ENCODE data around the gene UBC.

The UBC gene

DNA sequence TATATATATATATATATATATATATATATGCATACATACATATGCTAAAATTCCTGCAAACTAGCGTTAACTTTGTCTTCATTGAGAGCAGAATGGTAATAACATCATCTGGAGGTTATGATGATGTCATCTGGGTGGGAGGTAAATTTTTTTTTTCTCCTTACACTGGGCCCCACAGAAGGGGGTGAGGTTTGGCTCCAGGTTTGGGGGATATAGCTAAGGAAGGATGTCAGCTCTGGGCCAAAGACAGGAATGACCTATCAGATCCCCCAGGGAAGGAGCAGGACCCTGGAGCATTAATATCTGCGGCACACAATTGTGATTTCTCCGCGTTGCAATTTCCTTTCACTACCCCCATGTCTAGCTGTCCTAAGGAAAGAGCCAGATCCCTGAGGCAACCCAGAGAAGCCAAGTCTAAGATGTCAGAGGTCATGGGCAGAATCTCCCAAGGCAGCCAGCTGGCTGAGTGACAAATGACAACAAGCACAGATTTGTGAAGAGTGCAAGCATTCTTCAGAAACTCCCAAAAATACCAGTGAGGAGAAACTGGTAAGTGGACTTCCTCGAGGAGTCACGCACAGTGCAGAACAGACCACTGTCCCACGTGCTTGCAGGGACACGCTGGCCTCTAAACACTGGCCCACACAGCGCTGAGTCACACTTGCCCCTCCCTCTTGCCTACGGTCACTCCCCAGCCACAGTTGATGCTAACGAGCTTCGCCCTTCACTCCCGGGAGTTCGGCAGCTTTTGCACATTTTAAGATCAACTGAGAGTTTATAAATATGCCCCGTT is 9.9 kb downstream of the UBC start (continued):
- TF ChIP-seq ZNF555 (tag by site-specific recombination; conservative IDR thresholded peaks at IDR 0.05) = no peak
- no peak for TF ChIP-seq SALL2 (tag by site-specific recombination; IDR thresholded peaks at IDR 0.05; ENCODE audit: borderline replicate concordance)
- TF ChIP-seq ZNF112 (tag by site-specific recombination; IDR thresholded peaks at IDR 0.05) = no peak
- no peak for TF ChIP-seq IKZF3 (tag by site-specific recombination; IDR thresholded peaks at IDR 0.05)
- TF ChIP-seq, protein P1, sequence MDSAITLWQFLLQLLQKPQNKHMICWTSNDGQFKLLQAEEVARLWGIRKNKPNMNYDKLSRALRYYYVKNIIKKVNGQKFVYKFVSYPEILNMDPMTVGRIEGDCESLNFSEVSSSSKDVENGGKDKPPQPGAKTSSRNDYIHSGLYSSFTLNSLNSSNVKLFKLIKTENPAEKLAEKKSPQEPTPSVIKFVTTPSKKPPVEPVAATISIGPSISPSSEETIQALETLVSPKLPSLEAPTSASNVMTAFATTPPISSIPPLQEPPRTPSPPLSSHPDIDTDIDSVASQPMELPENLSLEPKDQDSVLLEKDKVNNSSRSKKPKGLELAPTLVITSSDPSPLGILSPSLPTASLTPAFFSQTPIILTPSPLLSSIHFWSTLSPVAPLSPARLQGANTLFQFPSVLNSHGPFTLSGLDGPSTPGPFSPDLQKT (IDR thresholded peaks at IDR 0.05; ENCODE audit: borderline replicate concordance, low read depth, low read length) = no peak
- no peak for TF ChIP-seq ZNF837 (tag by site-specific recombination; IDR thresholded peaks at IDR 0.05)
- no peak for TF ChIP-seq ZNF707 (tag by site-specific recombination; IDR thresholded peaks at IDR 0.05)
- no peak for TF ChIP-seq MYNN (tag by site-specific recombination; IDR thresholded peaks at IDR 0.05; ENCODE audit: borderline replicate concordance)
- peak; percentile 66; the same call in 1 of the 2 replicates for TF ChIP-seq KLF1 (tag by site-specific recombination; IDR thresholded peaks at IDR 0.05)

GRCh38 chr12:124902916-124903315 is 11.5 kb downstream of the UBC start:
- Histone ChIP-seq H3K9me3 (ENCODE audit: control insufficient read depth, insufficient read depth, low read depth, low read length) (no peaks in the 10 kb centered on the region), H3K36me3 (ENCODE audit: control insufficient read depth in 2 of 2, insufficient read depth in 1 of 2, low read length in 2 of 2) (no peaks in the 10 kb centered on the region), H3K27ac (ENCODE audit: extremely low read depth, low read depth, low read length) (no peak overlapping the region), H3K4me3 (ENCODE audit: low read depth, low read length) (no peak overlapping the region), H3K4me1 (ENCODE audit: control insufficient read depth, insufficient read depth, low read length) (0 out of 2 replicates have a peak, but pooled peaks cover 3% of the 10 kb centered on the region)
- TF ChIP-seq, protein P2, sequence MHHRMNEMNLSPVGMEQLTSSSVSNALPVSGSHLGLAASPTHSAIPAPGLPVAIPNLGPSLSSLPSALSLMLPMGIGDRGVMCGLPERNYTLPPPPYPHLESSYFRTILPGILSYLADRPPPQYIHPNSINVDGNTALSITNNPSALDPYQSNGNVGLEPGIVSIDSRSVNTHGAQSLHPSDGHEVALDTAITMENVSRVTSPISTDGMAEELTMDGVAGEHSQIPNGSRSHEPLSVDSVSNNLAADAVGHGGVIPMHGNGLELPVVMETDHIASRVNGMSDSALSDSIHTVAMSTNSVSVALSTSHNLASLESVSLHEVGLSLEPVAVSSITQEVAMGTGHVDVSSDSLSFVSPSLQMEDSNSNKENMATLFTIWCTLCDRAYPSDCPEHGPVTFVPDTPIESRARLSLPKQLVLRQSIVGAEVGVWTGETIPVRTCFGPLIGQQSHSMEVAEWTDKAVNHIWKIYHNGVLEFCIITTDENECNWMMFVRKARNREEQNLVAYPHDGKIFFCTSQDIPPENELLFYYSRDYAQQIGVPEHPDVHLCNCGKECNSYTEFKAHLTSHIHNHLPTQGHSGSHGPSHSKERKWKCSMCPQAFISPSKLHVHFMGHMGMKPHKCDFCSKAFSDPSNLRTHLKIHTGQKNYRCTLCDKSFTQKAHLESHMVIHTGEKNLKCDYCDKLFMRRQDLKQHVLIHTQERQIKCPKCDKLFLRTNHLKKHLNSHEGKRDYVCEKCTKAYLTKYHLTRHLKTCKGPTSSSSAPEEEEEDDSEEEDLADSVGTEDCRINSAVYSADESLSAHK (tag by site-specific recombination; IDR thresholded peaks at IDR 0.05) = no peak
- no peak for TF ChIP-seq REST (tag by site-specific recombination; IDR thresholded peaks at IDR 0.05)
- no peak for TF ChIP-seq YY1 (tag by site-specific recombination; IDR thresholded peaks at IDR 0.05)
- no peak for TF ChIP-seq ZNF350 (tag by site-specific recombination; IDR thresholded peaks at IDR 0.05)
- TF ChIP-seq ZNF501 (tag by site-specific recombination; IDR thresholded peaks at IDR 0.05) = no peak
- no peak for TF ChIP-seq ZIC2 (tag by site-specific recombination; IDR thresholded peaks at IDR 0.05)
- TF ChIP-seq ZNF24 (tag by site-specific recombination; IDR thresholded peaks at IDR 0.05) = no peak
- TF ChIP-seq, protein P3, sequence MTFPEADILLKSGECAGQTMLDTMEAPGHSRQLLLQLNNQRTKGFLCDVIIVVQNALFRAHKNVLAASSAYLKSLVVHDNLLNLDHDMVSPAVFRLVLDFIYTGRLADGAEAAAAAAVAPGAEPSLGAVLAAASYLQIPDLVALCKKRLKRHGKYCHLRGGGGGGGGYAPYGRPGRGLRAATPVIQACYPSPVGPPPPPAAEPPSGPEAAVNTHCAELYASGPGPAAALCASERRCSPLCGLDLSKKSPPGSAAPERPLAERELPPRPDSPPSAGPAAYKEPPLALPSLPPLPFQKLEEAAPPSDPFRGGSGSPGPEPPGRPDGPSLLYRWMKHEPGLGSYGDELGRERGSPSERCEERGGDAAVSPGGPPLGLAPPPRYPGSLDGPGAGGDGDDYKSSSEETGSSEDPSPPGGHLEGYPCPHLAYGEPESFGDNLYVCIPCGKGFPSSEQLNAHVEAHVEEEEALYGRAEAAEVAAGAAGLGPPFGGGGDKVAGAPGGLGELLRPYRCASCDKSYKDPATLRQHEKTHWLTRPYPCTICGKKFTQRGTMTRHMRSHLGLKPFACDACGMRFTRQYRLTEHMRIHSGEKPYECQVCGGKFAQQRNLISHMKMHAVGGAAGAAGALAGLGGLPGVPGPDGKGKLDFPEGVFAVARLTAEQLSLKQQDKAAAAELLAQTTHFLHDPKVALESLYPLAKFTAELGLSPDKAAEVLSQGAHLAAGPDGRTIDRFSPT (tag by site-specific recombination; IDR thresholded peaks at IDR 0.05) = no peak
- TF ChIP-seq ZNF747 (tag by site-specific recombination; IDR thresholded peaks at IDR 0.05) = no peak
- no peak for TF ChIP-seq ZNF623 (tag by site-specific recombination; IDR thresholded peaks at IDR 0.05)
- no peak for TF ChIP-seq ZXDB (tag by site-specific recombination; IDR thresholded peaks at IDR 0.05)
- CTCF ChIA-PET = interaction anchor here (0.8 to 1.3 kb wide), 2 partner anchors 8 to 867 kb away, joined by 3 to 5 read pairs; no protein-coding TSS in a partner anchor
- POLR2A ChIA-PET = interaction anchor here (2.2 kb wide), 1 partner anchor 11 kb away, joined by 7 read pairs; the partner anchor contains the start of gene UBC

Data from HEK293 (cell line).